ENCODE results near the gene KIF5C.
"Not testable (repeated sequence)": the region's sequence is repeated elsewhere in the genome, so short reads cannot be mapped to it uniquely, and the experiment has no call there.

Gene KIF5C

GRCh38 chr2:148979164-148979918, 104.3 kb downstream of the KIF5C start:
- no peak overlapping the region for H3K4me3 ChIP-seq (replicated peaks; ENCODE audit: low read depth, low read length)
- DNase-seq (ENCODE audit: extremely low read depth, low read depth): no peak
- TF ChIP-seq, protein P1, sequence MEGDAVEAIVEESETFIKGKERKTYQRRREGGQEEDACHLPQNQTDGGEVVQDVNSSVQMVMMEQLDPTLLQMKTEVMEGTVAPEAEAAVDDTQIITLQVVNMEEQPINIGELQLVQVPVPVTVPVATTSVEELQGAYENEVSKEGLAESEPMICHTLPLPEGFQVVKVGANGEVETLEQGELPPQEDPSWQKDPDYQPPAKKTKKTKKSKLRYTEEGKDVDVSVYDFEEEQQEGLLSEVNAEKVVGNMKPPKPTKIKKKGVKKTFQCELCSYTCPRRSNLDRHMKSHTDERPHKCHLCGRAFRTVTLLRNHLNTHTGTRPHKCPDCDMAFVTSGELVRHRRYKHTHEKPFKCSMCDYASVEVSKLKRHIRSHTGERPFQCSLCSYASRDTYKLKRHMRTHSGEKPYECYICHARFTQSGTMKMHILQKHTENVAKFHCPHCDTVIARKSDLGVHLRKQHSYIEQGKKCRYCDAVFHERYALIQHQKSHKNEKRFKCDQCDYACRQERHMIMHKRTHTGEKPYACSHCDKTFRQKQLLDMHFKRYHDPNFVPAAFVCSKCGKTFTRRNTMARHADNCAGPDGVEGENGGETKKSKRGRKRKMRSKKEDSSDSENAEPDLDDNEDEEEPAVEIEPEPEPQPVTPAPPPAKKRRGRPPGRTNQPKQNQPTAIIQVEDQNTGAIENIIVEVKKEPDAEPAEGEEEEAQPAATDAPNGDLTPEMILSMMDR (IDR thresholded peaks at IDR 0.05; ENCODE audit: low read depth, low read length, missing control alignments): no peak

- TF ChIP-seq, protein P1 (IDR thresholded peaks at IDR 0.05; ENCODE audit: low read depth, low read length, missing control alignments): no peak
- DNase-seq (ENCODE audit: extremely low read depth, low read depth): no peak
- H3K4me3 ChIP-seq (replicated peaks; ENCODE audit: low read depth, low read length): no peak overlapping the region
Observed at GRCh38 chr2:148979919-148980277, 104.9 kb downstream of the KIF5C start.

- H3K4me3 ChIP-seq (replicated peaks; ENCODE audit: low read depth, low read length); DNase-seq (ENCODE audit: extremely low read depth, low read depth): not testable (repeated sequence)
Observed at GRCh38 chr2:148980496-148980895, 105.5 kb downstream of the KIF5C start.

- no peak overlapping the region for H3K4me3 ChIP-seq (replicated peaks; ENCODE audit: low read depth, low read length)
- no peak for DNase-seq (ENCODE audit: extremely low read depth, low read depth)
- TF ChIP-seq, protein P1 (IDR thresholded peaks at IDR 0.05; ENCODE audit: low read depth, low read length, missing control alignments): no peak
Observed at GRCh38 chr2:148981324-148981723, 106.3 kb downstream of the KIF5C start.

GRCh38 chr2:148981781-148982180, 106.8 kb downstream of the KIF5C start:
- H3K4me3 ChIP-seq (replicated peaks; ENCODE audit: low read depth, low read length): no peak overlapping the region
- TF ChIP-seq, protein P1 (IDR thresholded peaks at IDR 0.05; ENCODE audit: low read depth, low read length, missing control alignments): no peak
- no peak for DNase-seq (ENCODE audit: extremely low read depth, low read depth)

GRCh38 chr2:148982282-148982681, 107.3 kb downstream of the KIF5C start:
- H3K4me3 ChIP-seq (replicated peaks; ENCODE audit: low read depth, low read length): no peak overlapping the region
- TF ChIP-seq, protein P1 (IDR thresholded peaks at IDR 0.05; ENCODE audit: low read depth, low read length, missing control alignments): no peak
- no peak for DNase-seq (ENCODE audit: extremely low read depth, low read depth)

GRCh38 chr2:148983896-148984295, 108.9 kb downstream of the KIF5C start:
- H3K4me3 ChIP-seq (replicated peaks; ENCODE audit: low read depth, low read length): no peak overlapping the region
- TF ChIP-seq, protein P1 (IDR thresholded peaks at IDR 0.05; ENCODE audit: low read depth, low read length, missing control alignments): no peak
- DNase-seq (ENCODE audit: extremely low read depth, low read depth): no peak
